Caco-2 (cell line): ENCODE measurements around the gene TRNP1. TPM values are rescaled to one million over a fixed set of nuclear protein-coding genes. Genes with fewer than 3 reads are reported as not detected.

Experiments
- BruUV-seq: library from RNA; stranded (reverse); fragments of 400-500 nt; replicated peaks from 2 replicates; lab custom pipeline; 2021; lab: Mats Ljungman, UMichigan
- CTCF ChIA-PET: fragments of 300-600 bp; sonication (Branson Sonifier 250); formaldehyde crosslinking; loops from one replicate; lab custom pipeline; 2022; ENCODE audit warnings: antibody characterized with exemption; lab: Charles Lee
- POLR2A ChIA-PET: fragments of 300-600 bp; sonication (Branson Sonifier 250); formaldehyde crosslinking; loops from one replicate; lab custom pipeline; 2022; ENCODE audit warnings: antibody characterized with exemption; lab: Charles Lee
- DNase-seq, 2 experiments: peaks; one replicate each; pipeline versions ENCODE4 v3.0.0 to v3.0.0-alpha.2; 2020 to 2022
- H3K27me3 ChIP-seq: replicated peaks from 2 replicates; pipeline ENCODE4 v1.6.0; 2011; ENCODE audit warnings: low read length; ENCODE audit not compliant: control insufficient read depth, insufficient read depth
- H3K36me3 ChIP-seq: 2 replicates; pipeline ENCODE4 v1.5.1; 2011; ENCODE audit warnings: low read length; ENCODE audit not compliant: control insufficient read depth, insufficient read depth
- H3K4me1 ChIP-seq: fragments of 250-450 bp; sonication (Bioruptor Pico); 2 replicates; pipeline ENCODE4 v1.5.1; 2020; ENCODE audit warnings: mild to moderate bottlenecking
- H3K4me3 ChIP-seq: 2 replicates; pipeline ENCODE4 v1.5.1; 2011; ENCODE audit warnings: low read depth, mild to moderate bottlenecking, control low read depth, low read length
- H3K9me3 ChIP-seq: fragments of 250-450 bp; sonication (Bioruptor Pico); 2 replicates; pipeline ENCODE4 v1.5.1; 2020; ENCODE audit warnings: mild to moderate bottlenecking, moderate library complexity
- H3K27ac Mint-ChIP-seq: one replicate; pipeline ENCODE4 v1.8.0; 2022; ENCODE audit warnings: mixed read lengths; ENCODE audit not compliant: unreplicated experiment
- H3K27me3 Mint-ChIP-seq: one replicate; pipeline ENCODE4 v1.8.0; 2022; ENCODE audit warnings: mixed read lengths; ENCODE audit not compliant: insufficient read depth, unreplicated experiment
- H3K36me3 Mint-ChIP-seq: one replicate; pipeline ENCODE4 v1.8.0; 2022; ENCODE audit warnings: mild to moderate bottlenecking, mixed read lengths; ENCODE audit not compliant: insufficient read depth, unreplicated experiment
- H3K4me1 Mint-ChIP-seq: one replicate; pipeline ENCODE4 v1.8.0; 2022; ENCODE audit warnings: low read depth, mixed read lengths; ENCODE audit not compliant: unreplicated experiment
- H3K4me3 Mint-ChIP-seq: one replicate; pipeline ENCODE4 v1.8.0; 2022; ENCODE audit warnings: mild to moderate bottlenecking, moderate library complexity, mixed read lengths; ENCODE audit not compliant: unreplicated experiment
- H3K9me3 Mint-ChIP-seq: one replicate; pipeline ENCODE4 v1.8.0; 2022; ENCODE audit warnings: mixed read lengths; ENCODE audit not compliant: unreplicated experiment
- intact Hi-C: fragments of 100-400 bp; cut with micrococcal nuclease; formaldehyde crosslinking; loops from one replicate; pipeline ENCODE4 v1.10.0; 2022; ENCODE audit not compliant: unreplicated experiment
- total RNA-seq: library from RNA; stranded (reverse); gene quantifications from 2 replicates; pipeline ENCODE4 v1.2.3, GENCODE V29; 2022
- TF ChIP-seq, protein P1 (sequence below), 2 experiments: fragments of 200-600 bp in 1 of 2; IDR thresholded peaks; 1 replicate in 1 of 2; 2 replicates in 1 of 2; pipeline versions ENCODE4 v1.5.1 to v1.8.0; 2011 to 2022; ENCODE audit warnings: antibody characterized with exemption in 1 of 2, control low read depth in 1 of 2, inconsistent platforms in 1 of 2, low read depth in 1 of 2, low read length in 1 of 2, mild to moderate bottlenecking in 1 of 2, moderate library complexity in 1 of 2; ENCODE audit not compliant: insufficient read depth in 1 of 2, severe bottlenecking in 1 of 2, unreplicated experiment in 1 of 2

TRNP1 gene
- total RNA-seq, 1 experiment from 2014 or later: 23.6 TPM

DNA sequence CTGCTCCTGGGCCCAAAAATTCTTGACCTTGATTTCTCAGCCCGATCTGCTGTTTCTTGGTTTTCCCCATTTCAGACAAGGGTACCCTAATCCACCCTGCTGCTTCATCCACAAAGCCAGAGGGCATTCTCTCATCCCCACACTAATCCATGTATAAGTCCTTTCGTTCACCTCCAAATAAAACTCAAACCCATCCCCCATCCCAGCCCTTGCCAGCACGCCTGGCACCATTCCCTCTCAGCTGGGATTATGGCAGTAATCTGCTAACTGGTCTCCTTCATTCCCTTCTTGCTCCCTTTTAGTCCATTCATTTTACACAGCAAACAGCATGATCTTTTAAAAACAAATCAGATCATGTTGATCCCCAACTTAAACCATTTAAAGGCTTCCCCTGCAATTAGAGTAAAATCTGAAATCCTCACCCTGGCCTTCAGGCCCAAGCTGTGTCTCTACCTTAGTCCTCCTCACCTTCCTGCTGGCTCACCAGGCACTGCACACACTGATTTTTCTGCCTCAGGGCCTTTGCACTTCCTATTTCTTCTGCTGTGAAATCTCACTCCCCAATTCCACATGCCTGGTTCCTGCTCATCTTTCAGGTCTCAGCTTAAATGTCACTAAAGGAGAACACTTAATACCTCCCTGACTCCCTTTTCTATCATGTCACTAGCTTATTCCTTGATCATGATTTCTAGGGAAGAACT, 12.2 kb upstream of the TRNP1 start:
- no peak overlapping the region for H3K27ac Mint-ChIP-seq
- ChIA-PET CTCF (interaction anchor here (1.0 kb wide), 1 partner anchor 14 kb away, joined by 3 read pairs; no protein-coding TSS in a partner anchor), POLR2A (no interaction called here)
- H3K9me3 Mint-ChIP-seq: no peaks in the 10 kb centered on the region
- no peaks in the 10 kb centered on the region for H3K27me3 Mint-ChIP-seq
- DNase-seq: no peak
- 0 out of 2 replicates have a peak, but pooled peaks cover 4% of the 10 kb centered on the region for H3K4me1 ChIP-seq
- H3K4me3 Mint-ChIP-seq: no peak overlapping the region
- TF ChIP-seq, protein P1, sequence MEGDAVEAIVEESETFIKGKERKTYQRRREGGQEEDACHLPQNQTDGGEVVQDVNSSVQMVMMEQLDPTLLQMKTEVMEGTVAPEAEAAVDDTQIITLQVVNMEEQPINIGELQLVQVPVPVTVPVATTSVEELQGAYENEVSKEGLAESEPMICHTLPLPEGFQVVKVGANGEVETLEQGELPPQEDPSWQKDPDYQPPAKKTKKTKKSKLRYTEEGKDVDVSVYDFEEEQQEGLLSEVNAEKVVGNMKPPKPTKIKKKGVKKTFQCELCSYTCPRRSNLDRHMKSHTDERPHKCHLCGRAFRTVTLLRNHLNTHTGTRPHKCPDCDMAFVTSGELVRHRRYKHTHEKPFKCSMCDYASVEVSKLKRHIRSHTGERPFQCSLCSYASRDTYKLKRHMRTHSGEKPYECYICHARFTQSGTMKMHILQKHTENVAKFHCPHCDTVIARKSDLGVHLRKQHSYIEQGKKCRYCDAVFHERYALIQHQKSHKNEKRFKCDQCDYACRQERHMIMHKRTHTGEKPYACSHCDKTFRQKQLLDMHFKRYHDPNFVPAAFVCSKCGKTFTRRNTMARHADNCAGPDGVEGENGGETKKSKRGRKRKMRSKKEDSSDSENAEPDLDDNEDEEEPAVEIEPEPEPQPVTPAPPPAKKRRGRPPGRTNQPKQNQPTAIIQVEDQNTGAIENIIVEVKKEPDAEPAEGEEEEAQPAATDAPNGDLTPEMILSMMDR (IDR thresholded peaks at IDR 0.05; ENCODE audit: insufficient read depth in 1 of 2, low read depth in 1 of 2, low read length in 1 of 2, severe bottlenecking in 1 of 2, unreplicated experiment in 1 of 2): no peak
- no peaks in the 10 kb centered on the region for H3K27me3 ChIP-seq
- BruUV-seq: no TSS peak
- H3K36me3 Mint-ChIP-seq: no peaks in the 10 kb centered on the region
- H3K4me1 Mint-ChIP-seq: peaks cover 5% of the 10 kb centered on the region
- H3K9me3 ChIP-seq: no peaks in the 10 kb centered on the region
- no peaks in the 10 kb centered on the region for H3K36me3 ChIP-seq
- H3K4me3 ChIP-seq: no peak overlapping the region
- intact Hi-C loops: no loop called here

DNA sequence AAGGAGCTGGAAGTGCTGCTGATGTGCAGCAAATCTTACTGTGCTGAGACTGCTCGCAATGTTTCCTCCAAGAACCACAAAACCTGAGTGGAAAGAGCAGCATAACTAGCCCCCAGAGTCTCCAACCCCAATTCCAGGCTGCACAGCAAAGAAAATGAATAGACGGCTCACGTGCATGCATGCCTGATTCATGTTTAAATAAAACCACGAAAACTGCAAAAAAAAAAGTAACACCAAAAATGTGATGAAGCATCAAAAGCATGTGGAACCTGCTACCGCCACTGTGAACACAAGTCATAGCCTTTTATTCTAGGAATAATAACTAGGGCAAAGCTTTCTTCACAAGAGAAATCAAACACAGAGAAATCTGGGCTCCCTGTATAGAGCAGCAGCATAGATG, 9.6 kb upstream of the TRNP1 start:
- H3K27ac Mint-ChIP-seq: no peak overlapping the region
- H3K4me3 Mint-ChIP-seq: no peak overlapping the region
- no peaks in the 10 kb centered on the region for H3K4me1 Mint-ChIP-seq
- H3K4me1 ChIP-seq: no peaks in the 10 kb centered on the region
- POLR2A ChIA-PET: no interaction called here
- H3K27me3 ChIP-seq: no peaks in the 10 kb centered on the region
- no peak overlapping the region for H3K4me3 ChIP-seq
- H3K9me3 ChIP-seq: no peaks in the 10 kb centered on the region
- no peaks in the 10 kb centered on the region for H3K9me3 Mint-ChIP-seq
- no peaks in the 10 kb centered on the region for H3K27me3 Mint-ChIP-seq
- no TSS peak for BruUV-seq
- CTCF ChIA-PET: no interaction called here
- no peaks in the 10 kb centered on the region for H3K36me3 ChIP-seq
- peaks cover 6% of the 10 kb centered on the region for H3K36me3 Mint-ChIP-seq
- TF ChIP-seq, protein P1 (IDR thresholded peaks at IDR 0.05; ENCODE audit: insufficient read depth in 1 of 2, low read depth in 1 of 2, low read length in 1 of 2, severe bottlenecking in 1 of 2, unreplicated experiment in 1 of 2): no peak
- no peak for DNase-seq
- intact Hi-C loops: no loop called here

DNA sequence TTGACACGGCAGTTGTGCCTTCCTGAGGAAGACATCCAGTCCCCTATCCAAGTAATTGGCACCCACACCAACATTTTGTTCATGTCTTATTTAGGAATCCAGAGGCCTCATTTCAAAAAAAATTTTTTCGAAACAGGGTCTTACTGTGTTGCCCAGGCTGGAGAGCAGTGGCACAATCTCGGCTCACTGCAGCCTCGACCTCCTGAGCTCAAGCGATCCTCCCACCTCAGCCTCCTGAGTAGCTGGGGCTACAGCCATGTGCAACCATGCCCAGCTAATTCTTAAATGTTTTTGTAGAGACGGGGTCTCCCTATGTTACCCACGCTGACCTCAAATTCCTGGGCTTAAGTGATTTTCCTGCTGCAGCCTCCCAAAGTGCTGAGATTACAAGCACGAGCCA, 9.2 kb upstream of the TRNP1 start:
- no peak for DNase-seq
- Mint-ChIP-seq H3K4me1 (no peaks in the 10 kb centered on the region), H3K27me3 (no peaks in the 10 kb centered on the region), H3K9me3 (peaks cover under 1% of the 10 kb centered on the region), H3K4me3 (no peak overlapping the region), H3K27ac (no peak overlapping the region), H3K36me3 (peaks cover 6% of the 10 kb centered on the region)
- BruUV-seq: no TSS peak
- TF ChIP-seq, protein P1 (IDR thresholded peaks at IDR 0.05; ENCODE audit: insufficient read depth in 1 of 2, low read depth in 1 of 2, low read length in 1 of 2, severe bottlenecking in 1 of 2, unreplicated experiment in 1 of 2): no peak
- Histone ChIP-seq H3K27me3 (no peaks in the 10 kb centered on the region), H3K4me3 (no peak overlapping the region), H3K4me1 (no peaks in the 10 kb centered on the region), H3K36me3 (no peaks in the 10 kb centered on the region), H3K9me3 (no peaks in the 10 kb centered on the region)
- CTCF ChIA-PET: no interaction called here
- intact Hi-C loops: no loop called here
- POLR2A ChIA-PET: no interaction called here
